Endothelial cell of umbilical vein (primary cell): ENCODE results near the gene NEU2. TPM values are rescaled to one million over a fixed set of nuclear protein-coding genes. Genes with fewer than 3 reads are reported as not detected.

Experiments
- BruUV-seq: library from RNA; stranded (reverse); fragments of 400-500 nt; replicated peaks from 2 replicates; lab custom pipeline; 2021; lab: Mats Ljungman, UMichigan
- CTCF ChIA-PET: fragments of 300-600, 350-600 bp; sonication (Branson Sonifier 250); formaldehyde crosslinking; loops from one replicate; lab custom pipeline; 2021; ENCODE audit warnings: antibody characterized with exemption, inconsistent platforms; lab: Charles Lee
- POLR2A ChIA-PET: fragments of 300-600, 350-600 bp; sonication (Branson Sonifier 250); formaldehyde crosslinking; loops from one replicate; lab custom pipeline; 2021; ENCODE audit warnings: antibody characterized with exemption, inconsistent platforms; lab: Charles Lee
- DNase-seq: peaks from one replicate; pipeline ENCODE4 v3.0.0-alpha.2; 2011; ENCODE audit warnings: low read depth, low spot score
- FAIRE-seq: peaks from 2 replicates; lab custom pipeline; 2011; peaks lifted over from hg19 to GRCh38; lab: Jason Lieb, UNC
- H2AFZ ChIP-seq: 2 replicates; pipeline ENCODE4 v1.6.0; 2012; ENCODE audit warnings: low read depth, low read length, control low read depth, inconsistent platforms
- H3K27ac ChIP-seq: 2 replicates; pipeline ENCODE4 v1.5.1; 2011; ENCODE audit warnings: low read depth, mild to moderate bottlenecking, control low read depth, low read length, moderate library complexity; ENCODE audit not compliant: insufficient read depth
- H3K27me3 ChIP-seq, 2 experiments: 2 replicates each; pipeline versions ENCODE4 v1.6.0 to v1.6.1; 2011; ENCODE audit warnings: low read length in 2 of 2, mixed read lengths in 1 of 2; ENCODE audit not compliant: control insufficient read depth in 2 of 2, insufficient read depth in 2 of 2
- H3K36me3 ChIP-seq, 2 experiments: 2 replicates in 1 of 2; 3 replicates in 1 of 2; pipeline ENCODE4 v1.5.1; 2011; ENCODE audit warnings: low read length in 2 of 2, mild to moderate bottlenecking in 1 of 2, moderate library complexity in 1 of 2; ENCODE audit not compliant: control insufficient read depth in 2 of 2, insufficient read depth in 2 of 2; ENCODE audit errors: extremely low read depth in 1 of 2
- H3K4me1 ChIP-seq: 3 replicates; pipeline ENCODE4 v1.5.1; 2011; ENCODE audit warnings: mild to moderate bottlenecking, low read length; ENCODE audit not compliant: control insufficient read depth, insufficient read depth; ENCODE audit errors: extremely low read depth
- H3K4me2 ChIP-seq: 2 replicates; pipeline ENCODE4 v1.6.1; 2011; ENCODE audit warnings: low read length, control low read depth, mixed read lengths; ENCODE audit not compliant: insufficient read depth
- H3K4me3 ChIP-seq, 3 experiments: fragments of 200-600 bp in 1 of 3; sonication (generic), shearing (Covaris generic) in 1 of 3; replicated peaks in 1 of 3; 2 replicates each; pipeline ENCODE4 v1.5.1; 2011 to 2016; ENCODE audit warnings: control low read depth in 3 of 3, low read length in 3 of 3, mild to moderate bottlenecking in 2 of 3, inconsistent platforms in 1 of 3, low read depth in 1 of 3, moderate library complexity in 1 of 3; ENCODE audit not compliant: insufficient read depth in 1 of 3
- H3K79me2 ChIP-seq: 2 replicates; pipeline ENCODE4 v1.6.0; 2012; ENCODE audit warnings: low read length, inconsistent platforms; ENCODE audit not compliant: control insufficient read depth, insufficient read depth
- H3K9ac ChIP-seq: replicated peaks from 2 replicates; pipeline ENCODE3; 2011; ENCODE audit warnings: low read length, control low read depth; ENCODE audit not compliant: insufficient read depth; ENCODE audit errors: extremely low read depth
- H3K9me1 ChIP-seq: replicated peaks from 3 replicates; pipeline ENCODE4 v1.6.0; 2011; ENCODE audit warnings: mild to moderate bottlenecking, low read length; ENCODE audit not compliant: control insufficient read depth, insufficient read depth; ENCODE audit errors: extremely low read depth
- H3K9me3 ChIP-seq: replicated peaks from 2 replicates; pipeline ENCODE4 v1.5.1; 2012; ENCODE audit warnings: low read length, inconsistent platforms; ENCODE audit not compliant: control insufficient read depth, insufficient read depth
- H4K20me1 ChIP-seq: replicated peaks from 2 replicates; pipeline ENCODE3; 2011; ENCODE audit warnings: mild to moderate bottlenecking, low read length; ENCODE audit not compliant: control insufficient read depth, insufficient read depth; ENCODE audit errors: extremely low read depth
- CTCF ChIP-seq, 2 donors: IDR thresholded peaks; 1 replicate in 1 of 2; 2 replicates in 1 of 2; pipeline ENCODE4 v1.5.1; 2011; ENCODE audit warnings: low read length in 2 of 2, mild to moderate bottlenecking in 2 of 2, moderate library complexity in 2 of 2, control low read depth in 1 of 2, inconsistent platforms in 1 of 2, low read depth in 1 of 2; ENCODE audit not compliant: insufficient read depth in 1 of 2; ENCODE audit errors: extremely low read depth in 1 of 2
- EZH2 ChIP-seq: IDR thresholded peaks from 2 replicates; pipeline ENCODE4 v1.6.1; 2012; ENCODE audit warnings: borderline replicate concordance, low read depth, mild to moderate bottlenecking, moderate library complexity, low read length, inconsistent platforms; ENCODE audit not compliant: severe bottlenecking
- FOS ChIP-seq: IDR thresholded peaks from 2 replicates; pipeline ENCODE4 v1.6.1; 2011; ENCODE audit warnings: mild to moderate bottlenecking, low read length, moderate library complexity, borderline replicate concordance; ENCODE audit not compliant: insufficient read depth
- GATA2 ChIP-seq: IDR thresholded peaks from 2 replicates; pipeline ENCODE4 v1.7.0; 2011; ENCODE audit warnings: low read depth, mild to moderate bottlenecking, moderate library complexity, mixed read lengths, low read length; ENCODE audit not compliant: insufficient read length, insufficient read depth
- JUN ChIP-seq: IDR thresholded peaks from 2 replicates; pipeline ENCODE4 v1.6.1; 2011; ENCODE audit warnings: borderline replicate concordance, low read depth; ENCODE audit not compliant: insufficient read length, insufficient read depth
- MAX ChIP-seq: IDR thresholded peaks from 2 replicates; pipeline ENCODE4 v1.6.1; 2011; ENCODE audit not compliant: insufficient read depth, insufficient read length
- MYC ChIP-seq: IDR thresholded peaks from one replicate; pipeline ENCODE4 v1.6.1; 2011; ENCODE audit warnings: mild to moderate bottlenecking, low read depth, low read length
- POLR2A ChIP-seq: IDR thresholded peaks from 2 replicates; pipeline ENCODE4 v1.6.1; 2012; ENCODE audit warnings: low read depth, mild to moderate bottlenecking, control low read depth, low read length
- POLR2AphosphoS5 ChIP-seq: IDR thresholded peaks from 2 replicates; pipeline ENCODE4 v1.6.1; 2012; ENCODE audit warnings: low read depth, mild to moderate bottlenecking, control low read depth, low read length, moderate library complexity; ENCODE audit not compliant: insufficient read depth
- dilution Hi-C: fragments of 300-500 bp; cut with MboI; formaldehyde crosslinking; loops from one replicate; pipeline ENCODE4 v1.15.0; 2019; ENCODE audit warnings: low sequenced_read_pairs; ENCODE audit not compliant: extremely low pct_ligation_motif_present
- intact Hi-C: fragments of 100-400 bp; cut with micrococcal nuclease; formaldehyde crosslinking; loops from one replicate; pipeline ENCODE4 v1.10.0; 2022
- polyA plus RNA-seq, 4 experiments: library from polyadenylated mRNA; depleted of rRNA in 3 of 4; stranded (reverse) in 3 of 4; unstranded in 1 of 4; fragments of >200 nt; gene quantifications; 2 replicates each; pipeline versions ENCODE4 v1.2.1 to v1.2.3, GENCODE V29; 2011 to 2012; ENCODE audit warnings: missing spikeins in 1 of 4
- total RNA-seq: library from RNA; stranded (reverse); gene quantifications from 2 replicates; pipeline ENCODE4 v1.2.3, GENCODE V29; 2021

Gene NEU2
- total and polyA plus RNA-seq, 2 donors (not counting 3 experiments of a cell fraction or from before 2014, with no cell fraction given), result not detected

DNA sequence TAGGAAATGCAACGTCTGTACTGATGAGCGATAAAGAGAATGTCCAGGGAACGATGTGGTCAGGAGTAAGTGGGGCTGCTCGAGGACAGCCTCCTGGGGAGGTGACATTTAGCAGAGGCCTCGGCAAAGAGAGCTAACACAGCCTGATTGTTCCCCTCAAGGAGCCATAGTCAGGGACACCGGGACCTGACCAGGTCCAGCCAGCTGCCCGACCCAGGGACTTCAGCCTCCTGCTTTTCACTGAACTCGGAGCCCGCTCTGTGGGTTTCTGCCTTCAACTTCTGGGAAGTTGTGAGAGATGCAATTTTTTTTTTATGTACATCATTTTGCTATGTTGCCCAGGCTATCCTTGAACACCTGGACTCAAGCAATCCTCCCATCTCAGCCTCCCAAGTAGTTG lies 10.1 kb downstream of the NEU2 start:
- H3K79me2 ChIP-seq, result no peaks in the 10 kb centered on the region
- ChIA-PET CTCF (interaction anchor here (2.1 to 3.8 kb wide), 2 partner anchors 11 to 13 kb away, joined by 6 to 17 read pairs; no protein-coding TSS in a partner anchor), POLR2A (no interaction called here)
- TF ChIP-seq MYC (no peak), MAX (no peak), CTCF (IDR thresholded peaks at IDR 0.05; ENCODE audit: extremely low read depth in 1 of 2, insufficient read depth in 1 of 2, low read depth in 1 of 2, low read length in 2 of 2) (no peak), FOS (no peak), POLR2A (no peak), JUN (no peak), POLR2AphosphoS5 (no peak), EZH2 (no peak), GATA2 (no peak)
- no peak overlapping the region for H2AFZ ChIP-seq
- H3K36me3 ChIP-seq, result no peaks in the 10 kb centered on the region
- H3K4me1 ChIP-seq, result no peaks in the 10 kb centered on the region
- dilution Hi-C loops (no loop called here), intact Hi-C loops (no loop called here)
- peaks cover 0 to 1% of the 10 kb centered on the region in 2 experiments for H3K27me3 ChIP-seq
- no peaks in the 10 kb centered on the region for H3K9me1 ChIP-seq
- no peak overlapping the region for H3K27ac ChIP-seq
- no peaks in the 10 kb centered on the region for H3K9me3 ChIP-seq
- no peaks in the 10 kb centered on the region for H4K20me1 ChIP-seq
- no TSS peak for BruUV-seq
- FAIRE-seq, result no peak
- H3K4me2 ChIP-seq, result no peak overlapping the region
- H3K4me3 ChIP-seq, result no peak overlapping the region
- no peak overlapping the region for H3K9ac ChIP-seq
- no peak for DNase-seq
